GM18505 (cell line): ENCODE results near the gene PILRB.
"Not testable (repeated sequence)": the region's sequence is repeated elsewhere in the genome, so short reads cannot be mapped to it uniquely, and the experiment has no call there.

ENCODE experiments used
- ATAC-seq: cut with Tn5 transposase; IDR thresholded peaks from one replicate; pipeline ENCODE4 v1.9.1; 2021; ENCODE audit not compliant: unreplicated experiment
- POLR2A ChIP-seq: IDR thresholded peaks from 4 replicates; pipeline ENCODE4 v1.6.1; 2011; ENCODE audit warnings: borderline replicate concordance; ENCODE audit not compliant: insufficient read depth, insufficient read length; ENCODE audit errors: extremely low read depth

Gene PILRB

DNA sequence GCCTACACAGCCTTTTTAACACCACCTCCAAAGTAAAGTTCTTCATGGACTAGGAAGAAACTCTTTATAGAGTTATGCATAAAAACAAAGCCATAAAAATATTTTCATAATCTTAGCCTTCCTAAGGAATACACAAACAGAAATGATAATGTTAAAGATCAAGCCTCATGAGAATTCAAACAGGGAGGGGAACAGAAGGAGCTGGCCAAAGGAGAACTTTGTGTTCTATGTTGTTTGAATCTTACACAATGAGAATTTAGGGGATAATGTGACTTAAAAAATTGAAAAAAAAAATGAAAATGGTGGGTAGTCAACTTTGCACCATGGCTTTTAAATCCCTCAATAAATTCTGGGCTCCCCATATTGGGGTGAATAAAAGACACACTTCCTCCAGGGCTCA is 9.1 kb upstream of the PILRB start:
- no peak for TF ChIP-seq POLR2A
- ATAC-seq: no peak

DNA sequence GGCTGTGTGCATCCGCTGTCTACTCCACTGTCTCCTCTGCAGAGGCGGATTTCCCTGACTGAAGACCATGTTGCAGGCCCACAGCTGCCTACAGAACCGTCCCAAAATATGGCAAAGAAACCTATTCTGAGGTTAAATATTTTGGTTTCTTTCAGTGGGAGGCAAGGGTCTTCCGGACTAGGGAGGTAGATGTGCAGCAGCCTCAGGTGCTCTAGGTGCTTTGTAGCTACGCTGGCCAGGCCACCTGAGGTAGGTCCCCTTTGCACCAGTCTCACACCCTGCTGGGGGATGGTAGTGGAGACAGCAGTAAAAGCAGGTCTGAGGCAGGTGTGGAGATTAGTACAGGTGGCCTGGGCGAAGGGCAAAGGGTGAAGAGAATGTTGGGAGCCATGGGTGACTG is 8.2 kb upstream of the PILRB start:
- no peak for ATAC-seq
- no peak for TF ChIP-seq POLR2A

DNA sequence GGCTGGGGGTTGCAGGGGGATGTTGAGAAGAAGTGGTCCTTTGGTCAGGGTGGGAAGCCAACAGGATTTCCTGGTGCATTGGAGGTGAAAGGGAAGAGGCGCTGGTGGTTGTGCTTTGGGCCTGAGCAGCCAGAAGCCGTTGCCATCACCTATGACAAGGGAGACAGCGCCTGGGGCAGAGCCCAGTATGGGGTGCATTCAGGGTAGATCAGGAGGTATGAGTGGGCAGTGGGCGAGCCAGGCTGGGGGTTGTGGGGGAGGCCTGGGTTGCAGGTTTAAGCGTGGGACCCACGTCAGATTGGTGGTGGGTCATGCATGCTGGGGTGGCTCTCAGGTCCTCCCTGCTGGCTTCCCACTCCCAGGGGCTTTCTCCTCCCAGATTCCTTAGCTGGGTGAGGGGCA is 6.3 kb upstream of the PILRB start:
- TF ChIP-seq POLR2A: no peak
- ATAC-seq: no peak

DNA sequence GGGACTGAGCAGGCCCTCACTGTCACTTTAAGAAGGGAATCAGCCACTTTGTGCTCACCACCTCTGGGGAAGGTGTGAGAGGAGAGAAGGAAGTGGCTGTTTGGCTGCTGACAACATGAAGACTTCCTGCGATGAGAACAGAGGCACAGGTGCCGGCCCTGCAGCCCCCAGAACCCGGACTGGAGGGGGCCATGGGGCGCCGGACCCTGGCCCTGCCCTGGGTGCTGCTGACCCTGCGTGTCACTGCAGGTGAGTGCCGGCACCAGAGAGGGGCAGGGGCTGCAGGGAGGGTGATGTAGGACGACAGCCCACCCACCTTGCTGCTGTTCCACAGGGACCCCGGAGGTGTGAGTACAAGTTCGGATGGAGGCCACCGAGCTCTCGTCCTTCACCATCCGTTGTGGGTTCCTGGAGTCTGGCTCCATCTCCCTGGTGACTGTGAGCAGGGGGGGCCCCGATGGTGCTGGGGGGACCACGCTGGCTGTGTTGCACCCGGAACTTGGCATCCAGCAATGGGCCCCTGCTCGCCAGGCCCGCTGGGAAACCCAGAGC is 5.6 kb upstream of the PILRB start:
- ATAC-seq: not testable (repeated sequence)

DNA sequence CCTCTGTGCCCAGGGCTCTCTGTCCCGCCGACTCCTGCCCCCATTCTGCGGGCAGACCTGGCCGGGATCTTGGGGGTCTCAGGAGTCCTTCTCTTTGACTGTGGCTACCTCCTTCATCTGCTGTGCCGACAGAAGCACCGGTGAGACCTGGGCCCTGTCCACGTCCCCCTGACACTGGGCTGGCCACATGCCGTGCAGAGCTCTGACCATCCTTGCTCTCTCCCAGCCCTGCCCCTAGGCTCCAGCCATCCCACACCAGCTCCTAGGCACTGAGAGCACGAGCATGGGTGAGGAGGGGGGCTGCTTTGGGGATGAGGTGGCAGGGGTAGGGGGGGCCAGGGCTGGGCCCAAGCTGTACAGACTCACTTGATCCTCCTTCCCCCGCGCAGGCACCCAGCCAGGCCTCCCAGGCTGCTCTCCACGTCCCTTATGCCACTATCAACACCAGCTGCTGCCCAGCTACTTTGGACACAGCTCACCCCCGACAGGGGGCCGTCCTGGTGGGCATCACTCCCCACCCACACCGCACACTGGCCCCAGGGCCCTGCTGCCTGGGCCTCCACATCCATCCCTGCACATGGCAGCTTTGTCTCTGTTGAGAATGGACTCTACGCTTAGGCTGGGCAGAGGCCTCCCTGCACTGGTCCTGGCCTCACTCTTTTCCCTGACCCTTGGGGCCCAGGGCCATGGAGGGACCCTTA is 4.8 kb upstream of the PILRB start:
- TF ChIP-seq POLR2A: no peak
- no peak for ATAC-seq

DNA sequence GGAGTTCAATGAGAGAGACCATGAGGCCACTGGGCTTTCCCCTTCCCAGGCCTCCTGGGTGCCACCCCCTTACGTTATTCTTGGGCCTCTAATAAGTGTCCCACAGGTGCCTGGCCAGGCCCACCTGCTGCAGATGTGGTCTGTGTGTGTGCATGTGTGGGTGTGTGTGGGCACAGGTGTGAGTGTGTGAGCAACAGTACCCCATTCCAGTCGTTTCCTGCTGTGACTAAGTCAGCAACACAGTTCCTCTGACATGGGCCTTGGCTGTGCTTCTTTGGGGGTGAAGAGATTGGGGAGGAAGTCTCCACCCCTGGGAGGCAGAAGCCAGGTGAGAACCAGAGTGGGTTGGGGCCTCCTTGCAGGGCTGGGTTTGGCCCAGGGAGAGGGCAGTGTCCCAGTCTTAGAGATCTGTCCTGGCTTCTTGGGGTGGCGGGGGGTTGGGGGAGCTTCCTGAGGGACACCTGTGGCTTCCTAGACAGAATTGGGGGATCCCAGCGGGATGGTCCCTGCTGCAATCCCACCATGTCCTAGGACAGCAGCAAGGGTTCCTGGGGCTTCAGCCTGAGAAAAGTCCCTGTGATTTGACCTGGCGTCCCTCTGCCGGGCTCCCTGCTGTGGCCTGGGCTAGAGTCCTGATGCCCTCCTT is 4.1 kb upstream of the PILRB start:
- TF ChIP-seq POLR2A: no peak
- ATAC-seq: no peak

DNA sequence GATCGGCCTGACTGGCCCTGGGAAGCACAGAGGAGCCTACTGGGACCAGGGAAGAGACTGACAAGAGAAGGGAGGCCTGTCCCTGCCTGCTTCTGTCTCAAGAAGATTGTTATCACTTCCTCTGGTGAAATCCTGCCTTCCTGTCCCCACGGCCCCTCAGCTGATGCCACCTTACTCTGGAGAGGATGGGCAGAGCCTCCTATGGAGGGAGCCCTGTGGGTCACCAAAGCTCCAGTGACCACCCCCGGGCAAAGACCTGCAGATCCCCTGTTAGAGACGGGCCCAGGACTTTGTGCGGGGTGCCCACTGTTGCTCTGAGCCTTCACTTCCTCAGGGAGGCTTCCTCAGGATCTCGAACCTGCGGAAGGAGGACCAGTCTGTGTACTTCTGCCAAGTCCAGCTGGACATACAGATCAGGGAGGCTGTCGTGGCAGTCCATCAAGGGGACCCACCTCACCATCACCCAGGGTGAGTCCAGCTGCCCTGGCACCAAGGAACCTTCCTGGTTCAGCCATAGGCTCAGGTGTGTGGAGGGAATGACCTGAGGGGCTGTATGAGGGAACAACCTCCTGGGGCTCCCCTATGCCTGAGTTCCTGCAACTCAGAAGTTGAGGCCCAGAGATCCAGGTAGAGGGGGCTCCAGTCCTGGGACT is 1.4 kb upstream of the PILRB start:
- TF ChIP-seq POLR2A: no peak
- no peak for ATAC-seq

DNA sequence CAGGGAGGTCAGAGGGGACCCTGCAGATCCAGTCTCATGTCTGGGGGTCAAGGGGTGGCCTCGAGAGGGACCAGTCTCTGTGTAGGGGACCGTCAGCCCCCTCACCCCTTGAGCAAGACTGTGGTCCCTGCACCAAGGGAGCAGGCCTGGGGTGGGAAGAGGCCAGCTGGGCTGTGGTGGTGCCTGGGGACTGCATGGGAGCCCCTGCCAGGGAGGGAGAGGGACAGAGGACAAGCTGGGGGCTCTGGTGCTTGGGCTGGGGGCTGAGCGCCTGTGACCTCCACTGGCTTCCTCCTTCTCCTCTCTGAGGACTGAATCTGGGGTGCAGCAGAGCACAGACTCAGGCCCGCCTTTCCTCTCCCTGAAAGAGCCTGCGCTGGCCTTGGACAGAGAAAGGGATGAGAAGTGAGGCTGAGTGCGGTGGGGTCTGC is 771 bp upstream of the PILRB start:
- no peak for ATAC-seq
- no peak for TF ChIP-seq POLR2A

DNA sequence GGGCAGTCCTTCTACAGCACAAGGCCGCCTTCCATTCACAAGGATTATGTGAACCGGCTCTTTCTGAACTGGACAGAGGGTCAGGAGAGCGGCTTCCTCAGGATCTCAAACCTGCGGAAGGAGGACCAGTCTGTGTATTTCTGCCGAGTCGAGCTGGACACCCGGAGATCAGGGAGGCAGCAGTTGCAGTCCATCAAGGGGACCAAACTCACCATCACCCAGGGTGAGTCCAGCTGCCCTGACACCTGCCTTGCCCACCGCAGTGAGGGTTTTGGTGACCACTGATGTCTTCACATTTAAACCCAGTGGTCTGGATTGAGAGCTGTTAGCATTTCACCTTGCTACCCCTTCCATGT is 918 bp downstream of the PILRB start:
- TF ChIP-seq POLR2A: no peak
- no peak for ATAC-seq

DNA sequence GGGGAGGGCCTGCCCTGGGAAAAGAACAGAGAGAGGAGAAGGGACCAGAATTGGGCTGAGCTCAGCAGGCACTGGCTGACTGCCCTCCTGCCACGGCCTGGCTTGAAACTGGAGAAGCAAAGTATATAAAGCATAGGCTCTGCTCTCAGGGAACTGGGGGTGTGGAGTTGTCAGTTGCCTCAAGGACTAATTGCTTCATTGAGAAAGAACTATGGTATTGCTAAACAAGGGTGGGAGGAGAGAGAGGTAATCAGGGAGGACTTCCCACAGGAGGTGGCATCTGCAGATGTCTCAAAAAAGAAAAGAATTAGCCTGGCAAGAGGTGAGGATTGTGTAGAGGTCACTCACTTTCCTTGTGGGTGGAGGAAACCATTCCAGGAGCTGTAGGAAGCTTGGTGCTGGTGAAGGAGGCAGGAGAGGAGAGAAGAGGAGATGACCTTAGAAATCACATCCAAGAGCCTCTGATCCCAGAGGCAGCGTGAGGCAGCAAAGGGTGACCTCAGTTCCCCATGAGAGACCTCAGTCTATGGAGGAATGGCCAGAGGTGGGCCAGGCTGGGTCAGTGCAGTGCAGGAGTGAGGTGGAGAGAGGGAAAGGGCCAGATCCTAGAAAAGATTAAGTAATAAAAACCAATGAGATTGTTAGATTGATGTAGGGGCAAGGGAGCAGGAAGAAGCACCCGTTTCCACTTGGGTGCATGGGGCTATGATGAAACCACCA is 2.4 kb downstream of the PILRB start:
- ATAC-seq: no peak
- TF ChIP-seq POLR2A: no peak

DNA sequence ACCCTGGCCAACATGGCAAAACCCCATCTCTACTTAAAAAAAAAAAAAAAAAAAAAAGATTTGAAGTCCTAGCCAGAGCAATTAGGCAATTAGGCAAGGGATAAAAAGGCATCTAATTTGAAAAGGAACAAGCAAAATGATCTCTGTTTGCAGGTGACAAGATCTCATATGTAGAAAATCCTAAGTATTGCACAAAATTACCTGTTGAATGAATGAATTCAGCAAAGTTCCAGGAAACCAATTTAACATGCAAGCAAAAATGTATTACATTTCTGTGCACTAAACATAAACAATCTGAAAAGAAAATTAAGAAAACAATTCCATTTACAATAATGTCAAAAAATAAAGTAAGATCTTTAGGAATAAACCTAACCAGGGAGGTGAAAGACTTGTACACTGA is 5.2 kb downstream of the PILRB start:
- ATAC-seq: no peak
- no peak for TF ChIP-seq POLR2A

DNA sequence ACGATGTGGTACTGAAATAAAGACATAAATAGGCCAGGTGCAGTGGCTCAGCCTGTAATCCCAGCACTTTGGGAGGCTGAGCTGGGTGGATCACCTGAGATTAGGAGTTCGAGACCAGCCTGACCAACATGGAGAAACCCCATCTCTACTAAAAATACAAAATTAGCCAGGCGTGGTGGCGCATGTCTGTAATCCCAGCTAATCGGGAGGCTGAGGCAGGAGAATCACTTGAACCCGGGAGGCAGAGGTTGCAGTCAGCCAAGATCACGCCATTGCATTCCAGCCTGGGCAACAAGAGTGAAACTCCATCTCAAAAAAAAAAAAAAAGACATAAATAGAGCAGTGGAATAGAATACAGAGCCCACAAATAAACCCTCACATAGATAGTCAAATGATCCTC is 5.9 kb downstream of the PILRB start:
- not testable (repeated sequence) for ATAC-seq

DNA sequence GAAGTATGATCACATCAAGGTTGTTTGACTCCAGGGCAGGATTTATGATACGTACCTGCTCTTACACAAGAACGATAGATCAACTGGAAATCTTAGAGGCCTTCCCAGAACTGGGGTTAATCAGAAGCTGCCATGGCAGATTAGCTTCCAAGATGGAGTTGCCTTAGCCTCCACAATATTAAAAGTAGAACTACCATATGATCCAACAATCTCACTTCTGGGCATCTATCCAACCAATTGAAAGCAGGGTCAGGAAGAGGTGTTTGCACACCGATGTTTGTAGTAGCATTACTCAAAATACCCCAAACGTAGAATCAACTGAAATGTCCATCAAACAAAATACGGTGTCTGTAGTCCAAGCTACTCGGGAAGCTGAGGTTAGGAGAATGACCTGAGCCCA is 6.6 kb downstream of the PILRB start:
- no peak for ATAC-seq
- TF ChIP-seq POLR2A: no peak

DNA sequence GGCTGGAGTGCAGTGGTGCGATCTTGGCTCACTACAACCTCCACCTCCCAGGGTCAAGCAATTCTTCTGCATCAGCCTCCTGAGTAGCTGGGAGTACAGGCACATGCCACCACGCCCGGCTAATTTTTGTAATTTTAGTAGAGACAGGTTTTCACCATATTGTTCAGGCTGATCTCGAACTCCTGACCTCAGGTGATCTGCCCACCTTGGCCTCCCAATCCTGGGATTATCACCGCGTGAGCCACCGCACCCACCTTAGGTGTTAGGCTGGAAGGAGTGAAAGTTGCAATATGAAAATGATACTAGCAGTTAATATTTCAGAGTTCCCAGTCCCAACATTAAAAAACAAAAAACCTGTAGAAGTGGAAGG is 8.1 kb downstream of the PILRB start:
- not testable (repeated sequence) for ATAC-seq
